Lower leg skin (tissue), 3 donors: ENCODE data around the gene TRIM63.

Source experiments
- POLR2A ChIP-seq, 2 donors: fragments of 450-650 bp; IDR thresholded peaks; one replicate each; pipeline ENCODE4 v1.6.1; 2016 to 2017; ENCODE audit warnings: antibody characterized with exemption in 2 of 2, mild to moderate bottlenecking in 1 of 2, moderate library complexity in 1 of 2
- TF ChIP-seq, protein P1 (sequence below), 3 donors: fragments of 450-650 bp; IDR thresholded peaks; one replicate each; pipeline ENCODE4 v1.5.1; 2016; ENCODE audit warnings: antibody characterized with exemption in 3 of 3, mild to moderate bottlenecking in 3 of 3, moderate library complexity in 2 of 3

DNA sequence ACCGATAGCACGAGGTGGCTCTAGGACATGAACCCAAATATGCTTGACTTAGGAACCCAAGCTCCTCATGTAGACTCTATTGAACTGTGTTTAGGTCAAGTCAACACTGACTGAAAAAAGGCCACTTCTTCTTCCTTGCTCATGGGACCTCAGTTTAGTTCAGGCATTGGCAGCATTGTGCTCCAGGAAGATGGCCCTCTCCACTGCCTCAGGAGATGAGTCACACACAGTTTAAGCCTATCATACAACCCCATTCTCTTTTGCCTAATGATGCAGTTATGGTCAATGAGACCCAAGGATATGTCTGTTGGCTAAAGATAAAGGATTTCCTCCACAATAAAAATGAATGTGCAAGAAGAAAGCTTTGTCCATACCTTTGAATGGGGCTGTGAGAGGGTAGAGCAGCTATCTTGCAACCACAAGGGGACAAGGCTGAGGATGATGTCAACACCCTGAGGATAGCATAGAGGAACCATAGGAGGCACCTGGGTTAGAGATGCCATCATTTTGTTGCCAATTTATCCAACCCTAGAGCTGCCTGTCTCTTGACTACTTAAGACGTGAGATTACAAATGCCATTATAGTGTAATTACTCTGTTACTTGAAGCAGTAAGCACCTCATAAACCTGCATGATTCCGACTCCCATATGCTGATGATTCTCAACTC, 3.0 kb upstream of the TRIM63 start:
- TF ChIP-seq, protein P1, sequence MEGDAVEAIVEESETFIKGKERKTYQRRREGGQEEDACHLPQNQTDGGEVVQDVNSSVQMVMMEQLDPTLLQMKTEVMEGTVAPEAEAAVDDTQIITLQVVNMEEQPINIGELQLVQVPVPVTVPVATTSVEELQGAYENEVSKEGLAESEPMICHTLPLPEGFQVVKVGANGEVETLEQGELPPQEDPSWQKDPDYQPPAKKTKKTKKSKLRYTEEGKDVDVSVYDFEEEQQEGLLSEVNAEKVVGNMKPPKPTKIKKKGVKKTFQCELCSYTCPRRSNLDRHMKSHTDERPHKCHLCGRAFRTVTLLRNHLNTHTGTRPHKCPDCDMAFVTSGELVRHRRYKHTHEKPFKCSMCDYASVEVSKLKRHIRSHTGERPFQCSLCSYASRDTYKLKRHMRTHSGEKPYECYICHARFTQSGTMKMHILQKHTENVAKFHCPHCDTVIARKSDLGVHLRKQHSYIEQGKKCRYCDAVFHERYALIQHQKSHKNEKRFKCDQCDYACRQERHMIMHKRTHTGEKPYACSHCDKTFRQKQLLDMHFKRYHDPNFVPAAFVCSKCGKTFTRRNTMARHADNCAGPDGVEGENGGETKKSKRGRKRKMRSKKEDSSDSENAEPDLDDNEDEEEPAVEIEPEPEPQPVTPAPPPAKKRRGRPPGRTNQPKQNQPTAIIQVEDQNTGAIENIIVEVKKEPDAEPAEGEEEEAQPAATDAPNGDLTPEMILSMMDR (IDR thresholded peaks at IDR 0.05) = no peak
- no peak for TF ChIP-seq POLR2A (IDR thresholded peaks at IDR 0.05)
